Erythroblast (primary cell): ENCODE measurements around the gene SLC45A2.

Source experiments
- GATA1 ChIP-seq: IDR thresholded peaks from 2 replicates; pipeline ENCODE4 v1.6.1; 2011; ENCODE audit warnings: low read depth, mild to moderate bottlenecking, control low read depth, low read length, moderate library complexity
- POLR2A ChIP-seq: IDR thresholded peaks from 2 replicates; pipeline ENCODE4 v1.6.1; 2011; ENCODE audit warnings: mild to moderate bottlenecking, low read length

DNA sequence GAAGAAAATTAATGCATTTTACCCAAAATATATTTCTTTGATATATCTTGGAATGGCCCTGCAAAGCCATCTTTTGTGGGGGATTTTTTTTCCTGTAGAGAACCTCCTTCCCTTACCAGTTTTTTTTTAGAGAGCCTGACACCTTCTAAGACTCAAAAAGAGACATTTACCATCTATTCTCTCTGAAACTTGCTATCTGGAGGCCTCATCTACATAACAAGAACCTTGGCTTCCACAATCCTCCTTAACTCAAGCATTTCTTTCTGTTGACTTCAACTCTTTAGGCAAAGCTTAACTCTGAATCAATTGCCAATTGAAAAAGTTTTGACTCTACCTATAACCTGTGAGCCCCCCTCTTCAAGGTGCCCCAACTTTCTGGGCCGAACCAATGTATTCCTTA is 6.2 kb downstream of the SLC45A2 start:
- no peak for TF ChIP-seq POLR2A
- no peak for TF ChIP-seq GATA1
